H1 (cell line): ENCODE results near the gene UNC80. TPM values are rescaled to one million over a fixed set of nuclear protein-coding genes. Genes with fewer than 3 reads are reported as not detected.

Experiments
- ATF3 ChIP-seq: IDR thresholded peaks from 2 replicates; pipeline ENCODE4 v1.6.1; 2011; ENCODE audit warnings: low read depth, mild to moderate bottlenecking, low read length; ENCODE audit not compliant: insufficient read depth
- GTF2F1 ChIP-seq: IDR thresholded peaks from 2 replicates; pipeline ENCODE4 v1.6.1; 2012; ENCODE audit warnings: low read depth, low read length, improper control_type of control experiment, borderline replicate concordance
- POU5F1 ChIP-seq: IDR thresholded peaks from 2 replicates; pipeline ENCODE4 v1.6.1; 2011; ENCODE audit warnings: low read depth, mild to moderate bottlenecking, low read length, moderate library complexity
- TAF1 ChIP-seq: IDR thresholded peaks from 2 replicates; pipeline ENCODE4 v1.6.1; 2011; ENCODE audit warnings: mild to moderate bottlenecking, low read depth, low read length
- TEAD4 ChIP-seq: IDR thresholded peaks from 2 replicates; pipeline ENCODE4 v1.6.1; 2012; ENCODE audit warnings: low read depth, low read length, inconsistent platforms, mixed read lengths
- USF2 ChIP-seq: IDR thresholded peaks from 2 replicates; pipeline ENCODE4 v1.6.1; 2011; ENCODE audit warnings: low read length, improper control_type of control experiment
- polyA plus RNA-seq, 7 experiments: library from polyadenylated mRNA; depleted of rRNA in 3 of 7; stranded (reverse) in 5 of 7; unstranded in 2 of 7; fragments of >200 nt in 5 of 7; fragments of 200-250 nt in 2 of 7; gene quantifications; 1 replicate in 5 of 7; 2 replicates in 1 of 7; 4 replicates in 1 of 7; pipeline versions ENCODE4 v1.2.1 to v1.2.3, GENCODE V29; 2011 to 2013; ENCODE audit warnings: missing spikeins in 2 of 7, mixed read lengths in 2 of 7
- total RNA-seq: library from RNA; stranded (reverse); fragmentation: NEBNext Ultra II Directional; extraction: Animal tissue kit (Norgen Biotek cat#: 25700); gene quantifications from 2 replicates; pipeline ENCODE4 v1.2.1, GENCODE V29; 2021

The UNC80 gene
- total and polyA plus RNA-seq, 2 of the 8 experiments (the other 6 are each of a cell fraction or from before 2014, with no cell fraction given): 0.53 to 0.56 TPM

- TF ChIP-seq ATF3: no peak
- no peak for TF ChIP-seq TEAD4
- TF ChIP-seq USF2: no peak
- no peak for TF ChIP-seq TAF1
- no peak for TF ChIP-seq GTF2F1
- no peak for TF ChIP-seq POU5F1
Measured at GRCh38 chr2:209933499-209934483, 162.2 kb downstream of the UNC80 start (continued).
